CD1c-positive myeloid dendritic cell (primary cell): ENCODE results near the gene CHSY3.
"Not testable (repeated sequence)": the region's sequence is repeated elsewhere in the genome, so short reads cannot be mapped to it uniquely, and the experiment has no call there.

Experiments
- DNase-seq: peaks from one replicate; pipeline ENCODE4 v3.0.0-alpha.2; 2016; ENCODE audit errors: extremely low spot score

The CHSY3 gene

GRCh38 chr5:130164966-130165365 lies 260.7 kb downstream of the CHSY3 start:
- no peak for DNase-seq

GRCh38 chr5:130166839-130167490 lies 262.7 kb downstream of the CHSY3 start:
- DNase-seq = no peak

- DNase-seq = no peak
Measured at GRCh38 chr5:130168211-130168610, 263.9 kb downstream of the CHSY3 start.

GRCh38 chr5:130171699-130172098 lies 267.4 kb downstream of the CHSY3 start:
- no peak for DNase-seq

GRCh38 chr5:130183115-130183514 lies 278.9 kb downstream of the CHSY3 start:
- DNase-seq = no peak

- no peak for DNase-seq
Measured at GRCh38 chr5:130189961-130190360, 285.7 kb downstream of the CHSY3 start.

GRCh38 chr5:130198927-130199326 lies 294.7 kb downstream of the CHSY3 start:
- DNase-seq = no peak

GRCh38 chr5:130206686-130207085 lies 302.4 kb downstream of the CHSY3 start:
- DNase-seq = no peak

- DNase-seq = no peak
Measured at GRCh38 chr5:130213607-130214006, 309.3 kb downstream of the CHSY3 start.

GRCh38 chr5:130216286-130216685 lies 312.0 kb downstream of the CHSY3 start:
- no peak for DNase-seq

GRCh38 chr5:130222573-130222972 lies 318.3 kb downstream of the CHSY3 start:
- DNase-seq = no peak

- not testable (repeated sequence) for DNase-seq
Measured at GRCh38 chr5:130226556-130226955, 322.3 kb downstream of the CHSY3 start.

GRCh38 chr5:130227699-130228098 lies 323.4 kb downstream of the CHSY3 start:
- DNase-seq = no peak

GRCh38 chr5:130231786-130232185 lies 327.5 kb downstream of the CHSY3 start:
- no peak for DNase-seq

GRCh38 chr5:130234816-130235215 lies 330.6 kb downstream of the CHSY3 start:
- DNase-seq = no peak
